Testis (tissue), 3 donors: Measurements from ENCODE around the gene MTCL1. TPM values are rescaled to one million over a fixed set of nuclear protein-coding genes. Genes with fewer than 3 reads are reported as not detected.

Source experiments
- DNase-seq: peaks from one replicate; pipeline ENCODE4 v3.0.0-alpha.2; 2019
- H3K27ac ChIP-seq, 2 donors: fragments of 200-600 bp; sonication (generic); one replicate each; pipeline ENCODE4 v1.5.1; 2019
- H3K27me3 ChIP-seq: fragments of 200-600 bp; sonication (generic); one replicate; pipeline ENCODE4 v1.5.1; 2019
- H3K36me3 ChIP-seq: fragments of 200-600 bp; sonication (generic); one replicate; pipeline ENCODE4 v1.5.1; 2017; ENCODE audit warnings: low read depth; ENCODE audit errors: missing control alignments
- H3K4me1 ChIP-seq: fragments of 200-600 bp; sonication (generic); one replicate; pipeline ENCODE4 v1.5.1; 2019
- H3K4me3 ChIP-seq, 2 donors: fragments of 200-600 bp; sonication (generic); one replicate each; pipeline ENCODE4 v1.5.1; 2017 to 2019
- H3K9me3 ChIP-seq: fragments of 200-600 bp; sonication (generic); one replicate; pipeline ENCODE4 v1.5.1; 2017
- CTCF ChIP-seq, 3 experiments: fragments of 450-650 bp in 2 of 3; fragments of 200-600 bp in 1 of 3; sonication (generic) in 1 of 3; IDR thresholded peaks; one replicate each; pipeline ENCODE4 v1.5.1; 2016 to 2019; ENCODE audit warnings: antibody characterized with exemption in 3 of 3, mild to moderate bottlenecking in 2 of 3, moderate library complexity in 1 of 3
- POLR2A ChIP-seq: fragments of 450-650 bp; IDR thresholded peaks from one replicate; pipeline ENCODE4 v1.6.1; 2017; ENCODE audit warnings: antibody characterized with exemption, mild to moderate bottlenecking, moderate library complexity
- WGBS, 2 donors: methylation state at CpG; one replicate each; pipeline ENCODE4 v1.1.5; 2018; 5-methylcytosine and 5-hydroxymethylcytosine counted together
- intact Hi-C: fragments of 100-400 bp; cut with DNase I; formaldehyde crosslinking; loops from one replicate; pipeline ENCODE4 v1.15.1; 2023; ENCODE audit warnings: low total_unique reads
- polyA plus RNA-seq: library from polyadenylated mRNA; stranded (reverse); fragments of 350-450 nt; fragmentation: Illumina TruSeq; extraction: RNeasy Lipid Tissue Mini Kit (QIAGEN cat#74804); gene quantifications from one replicate; pipeline ENCODE4 v1.2.3, GENCODE V29; 2014; ENCODE audit warnings: low read depth, low replicate concordance; ENCODE audit not compliant: insufficient read depth
- total RNA-seq, 2 donors: library from RNA; depleted of rRNA; stranded (reverse); fragments of >200 nt; gene quantifications; one replicate each; pipeline ENCODE4 v1.2.3, GENCODE V29; 2016

The MTCL1 gene
- total and polyA plus RNA-seq, 3 donors from 2014 or later = 27.5 to 139 (median 95.8) TPM

GRCh38 chr18:8771930-8772329 is 66.6 kb downstream of the MTCL1 start:
- DNase-seq = peak; percentile 75
- whole genome bisulfite sequencing, 2 donors = 65 to 94% methylated on average over 2 to 8 of the region's 8 CpGs
- H3K9me3 ChIP-seq = no peaks in the 10 kb centered on the region
- TF ChIP-seq POLR2A (no peak), CTCF (IDR thresholded peaks at IDR 0.05) (no peak)
- H3K36me3 ChIP-seq = no peaks in the 10 kb centered on the region
- peaks cover 4% of the 10 kb centered on the region for H3K4me1 ChIP-seq
- intact Hi-C loops = no loop called here
- no peaks in the 10 kb centered on the region for H3K27me3 ChIP-seq
- H3K27ac ChIP-seq = no peak overlapping the region
- H3K4me3 ChIP-seq = no peak overlapping the region

GRCh38 chr18:8773980-8774379 is 68.6 kb downstream of the MTCL1 start:
- H3K4me3 ChIP-seq = no peak overlapping the region
- H3K9me3 ChIP-seq = no peaks in the 10 kb centered on the region
- no peak overlapping the region for H3K27ac ChIP-seq
- intact Hi-C loops = no loop called here
- TF ChIP-seq CTCF (IDR thresholded peaks at IDR 0.05) (no peak), POLR2A (no peak)
- peaks cover 16% of the 10 kb centered on the region for H3K4me1 ChIP-seq
- WGBS, 2 donors = 83 to 87% methylated on average over 5 of the region's 5 CpGs
- H3K36me3 ChIP-seq = no peaks in the 10 kb centered on the region
- H3K27me3 ChIP-seq = no peaks in the 10 kb centered on the region
- DNase-seq = peak; percentile 10

- peak; percentile 17 for DNase-seq
- TF ChIP-seq CTCF (IDR thresholded peaks at IDR 0.05) = no peak
- no peak for TF ChIP-seq POLR2A
- intact Hi-C loops = no loop called here
Measured at GRCh38 chr18:8776013-8776943, 70.9 kb downstream of the MTCL1 start.

GRCh38 chr18:8777846-8778245 is 72.5 kb downstream of the MTCL1 start:
- Histone ChIP-seq H3K4me3 (no peak overlapping the region), H3K4me1 (peaks cover 31% of the 10 kb centered on the region), H3K27ac (no peak overlapping the region), H3K36me3 (no peaks in the 10 kb centered on the region), H3K9me3 (no peaks in the 10 kb centered on the region), H3K27me3 (no peaks in the 10 kb centered on the region)
- TF ChIP-seq CTCF (IDR thresholded peaks at IDR 0.05) (no peak), POLR2A (no peak)
- DNase-seq = peak; percentile 9
- intact Hi-C loops = no loop called here
- 58 to 67% methylated on average over 3 of the region's 3 CpGs for WGBS, 2 donors

More at GRCh38 chr18:8776013-8776943, 70.9 kb downstream of the MTCL1 start:
- WGBS, 2 donors = 68 to 81% methylated on average over 10 of the region's 10 CpGs
- Histone ChIP-seq H3K4me3 (no peak overlapping the region), H3K36me3 (no peaks in the 10 kb centered on the region), H3K27me3 (no peaks in the 10 kb centered on the region), H3K27ac (no peak overlapping the region), H3K4me1 (peaks cover 24% of the 10 kb centered on the region), H3K9me3 (no peaks in the 10 kb centered on the region)
